Fibroblast of lung (primary cell): ENCODE data around the gene GABRG3. TPM values are rescaled to one million over a fixed set of nuclear protein-coding genes. Genes with fewer than 3 reads are reported as not detected.

ENCODE experiments used
- DNase-seq, 2 donors: peaks; one replicate each; pipeline versions ENCODE4 v3.0.0 to v3.0.0-alpha.2; 2010; ENCODE audit warnings: low read depth in 2 of 2
- H2AFZ ChIP-seq: 2 replicates; pipeline ENCODE4 v1.5.1; 2012; ENCODE audit warnings: low read length, control low read depth, inconsistent platforms
- H3K27ac ChIP-seq: 2 replicates; pipeline ENCODE4 v1.5.1; 2011; ENCODE audit warnings: low read length, control low read depth; ENCODE audit not compliant: insufficient read depth
- H3K27me3 ChIP-seq: 2 replicates; pipeline ENCODE4 v1.5.1; 2011; ENCODE audit warnings: mild to moderate bottlenecking, low read length; ENCODE audit not compliant: control insufficient read depth, insufficient read depth
- H3K36me3 ChIP-seq: 2 replicates; pipeline ENCODE4 v1.5.1; 2011; ENCODE audit warnings: low read length; ENCODE audit not compliant: control insufficient read depth, insufficient read depth
- H3K4me1 ChIP-seq: 2 replicates; pipeline ENCODE4 v1.5.1; 2011; ENCODE audit warnings: low read length; ENCODE audit not compliant: control insufficient read depth, insufficient read depth; ENCODE audit errors: extremely low read depth
- H3K4me2 ChIP-seq: 2 replicates; pipeline ENCODE4 v1.5.1; 2011; ENCODE audit warnings: low read length, control low read depth; ENCODE audit not compliant: insufficient read depth; ENCODE audit errors: extremely low read depth
- H3K4me3 ChIP-seq, 4 experiments: fragments of 200-600 bp in 1 of 4; sonication (generic) in 1 of 4; replicated peaks in 1 of 4; 2 replicates each; pipeline ENCODE4 v1.5.1; 2011 to 2016; ENCODE audit warnings: low read length in 4 of 4, low read depth in 3 of 4, mild to moderate bottlenecking in 3 of 4, control low read depth in 2 of 4, inconsistent platforms in 1 of 4, mixed read lengths in 1 of 4; ENCODE audit not compliant: insufficient read depth in 1 of 4; ENCODE audit errors: control extremely low read depth in 1 of 4
- H3K79me2 ChIP-seq: 2 replicates; pipeline ENCODE4 v1.5.1; 2012; ENCODE audit warnings: mild to moderate bottlenecking, low read length, inconsistent platforms; ENCODE audit not compliant: control insufficient read depth, insufficient read depth
- H3K9ac ChIP-seq: 2 replicates; pipeline ENCODE4 v1.5.1; 2011; ENCODE audit warnings: mild to moderate bottlenecking, low read length, control low read depth; ENCODE audit not compliant: insufficient read depth
- H3K9me3 ChIP-seq: 2 replicates; pipeline ENCODE4 v1.5.1; 2012; ENCODE audit warnings: low read depth, low read length; ENCODE audit not compliant: control insufficient read depth, insufficient read depth
- H4K20me1 ChIP-seq: 2 replicates; pipeline ENCODE4 v1.5.1; 2011; ENCODE audit warnings: low read length; ENCODE audit not compliant: control insufficient read depth, insufficient read depth; ENCODE audit errors: extremely low read depth
- EZH2 ChIP-seq: IDR thresholded peaks from 2 replicates; pipeline ENCODE4 v1.5.1; 2012; ENCODE audit warnings: low read length, control low read depth, mild to moderate bottlenecking; ENCODE audit errors: missing control alignments
- polyA plus RNA-seq, 2 donors: library from polyadenylated mRNA; depleted of rRNA in 1 of 2; stranded (reverse) in 1 of 2; unstranded in 1 of 2; fragments of >200 nt; gene quantifications; 2 replicates each; pipeline ENCODE4 v1.2.1, GENCODE V29; 2011 to 2012; ENCODE audit warnings: missing spikeins in 1 of 2
- total RNA-seq: library from RNA; depleted of rRNA; stranded (reverse); fragments of >200 nt; gene quantifications from 2 replicates; pipeline ENCODE4 v1.2.1, GENCODE V29; 2014
- TF ChIP-seq, protein P1 (sequence below), 2 donors: IDR thresholded peaks in 1 of 2; conservative IDR thresholded peaks in 1 of 2; 1 replicate in 1 of 2; 2 replicates in 1 of 2; pipeline ENCODE4 v1.5.1; 2011 to 2012; ENCODE audit warnings: low read length in 2 of 2, control low read depth in 1 of 2, inconsistent platforms in 1 of 2, low read depth in 1 of 2, mild to moderate bottlenecking in 1 of 2

GABRG3 gene
- total and polyA plus RNA-seq, 2 donors (not counting 1 experiment from before 2014, with no cell fraction given), result not detected

DNA sequence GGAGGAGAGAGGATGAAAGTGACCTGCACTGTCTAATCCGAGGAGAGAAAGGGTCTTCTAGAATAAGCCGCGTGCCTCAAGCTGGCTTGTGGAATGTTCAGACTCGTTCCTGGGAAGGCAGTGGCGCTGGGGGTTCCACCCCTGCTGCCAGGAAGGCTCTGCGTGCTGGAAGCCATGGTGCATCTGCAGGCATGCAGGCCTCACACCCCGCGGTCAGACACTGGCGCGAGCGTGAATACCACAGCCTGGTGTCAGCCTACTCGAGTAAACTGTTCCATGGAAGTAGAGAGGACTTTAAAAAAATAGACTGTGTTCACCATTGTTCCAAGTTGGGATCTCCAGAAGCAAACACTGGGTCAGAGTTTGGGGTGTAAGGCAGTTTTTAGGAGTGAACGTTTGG is 25.9 kb upstream of the GABRG3 start:
- Histone ChIP-seq H3K4me2 (no peak overlapping the region), H3K27ac (no peak overlapping the region), H3K79me2 (no peaks in the 10 kb centered on the region), H3K27me3 (no peaks in the 10 kb centered on the region), H3K4me1 (no peaks in the 10 kb centered on the region), H2AFZ (no peak overlapping the region), H3K36me3 (no peaks in the 10 kb centered on the region), H3K9me3 (no peaks in the 10 kb centered on the region), H3K9ac (no peak overlapping the region), H4K20me1 (no peaks in the 10 kb centered on the region), H3K4me3 (no peak overlapping the region)
- TF ChIP-seq, protein P1, sequence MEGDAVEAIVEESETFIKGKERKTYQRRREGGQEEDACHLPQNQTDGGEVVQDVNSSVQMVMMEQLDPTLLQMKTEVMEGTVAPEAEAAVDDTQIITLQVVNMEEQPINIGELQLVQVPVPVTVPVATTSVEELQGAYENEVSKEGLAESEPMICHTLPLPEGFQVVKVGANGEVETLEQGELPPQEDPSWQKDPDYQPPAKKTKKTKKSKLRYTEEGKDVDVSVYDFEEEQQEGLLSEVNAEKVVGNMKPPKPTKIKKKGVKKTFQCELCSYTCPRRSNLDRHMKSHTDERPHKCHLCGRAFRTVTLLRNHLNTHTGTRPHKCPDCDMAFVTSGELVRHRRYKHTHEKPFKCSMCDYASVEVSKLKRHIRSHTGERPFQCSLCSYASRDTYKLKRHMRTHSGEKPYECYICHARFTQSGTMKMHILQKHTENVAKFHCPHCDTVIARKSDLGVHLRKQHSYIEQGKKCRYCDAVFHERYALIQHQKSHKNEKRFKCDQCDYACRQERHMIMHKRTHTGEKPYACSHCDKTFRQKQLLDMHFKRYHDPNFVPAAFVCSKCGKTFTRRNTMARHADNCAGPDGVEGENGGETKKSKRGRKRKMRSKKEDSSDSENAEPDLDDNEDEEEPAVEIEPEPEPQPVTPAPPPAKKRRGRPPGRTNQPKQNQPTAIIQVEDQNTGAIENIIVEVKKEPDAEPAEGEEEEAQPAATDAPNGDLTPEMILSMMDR (conservative IDR thresholded peaks at IDR 0.05 in 1 of 2, IDR thresholded peaks at IDR 0.05 in 1 of 2; ENCODE audit: low read depth in 1 of 2, low read length in 2 of 2), result no peak
- TF ChIP-seq EZH2, result no peak
- DNase-seq, result peak in 1 of 2 donors; percentile 1

DNA sequence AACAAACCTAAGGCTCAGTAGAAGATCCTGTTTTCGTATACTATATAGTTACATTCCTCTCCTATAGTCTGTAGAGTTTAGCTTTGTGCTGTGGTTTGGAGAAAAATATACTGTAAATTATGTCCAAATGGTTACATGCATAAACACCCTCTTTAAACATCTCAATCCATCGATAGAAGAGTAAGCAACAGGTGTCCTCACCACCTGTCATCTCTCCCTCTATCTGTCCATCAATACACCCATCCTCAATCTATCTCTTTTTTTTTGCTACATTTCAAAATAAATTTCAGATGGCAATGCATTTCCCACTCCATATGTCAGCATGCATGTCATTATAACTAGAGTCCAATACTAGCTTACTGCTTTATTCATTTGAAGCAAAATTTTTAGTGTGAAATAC is 21.0 kb upstream of the GABRG3 start:
- Histone ChIP-seq H2AFZ (no peak overlapping the region), H3K36me3 (no peaks in the 10 kb centered on the region), H3K27me3 (no peaks in the 10 kb centered on the region), H3K79me2 (no peaks in the 10 kb centered on the region), H3K4me3 (no peak overlapping the region), H4K20me1 (no peaks in the 10 kb centered on the region), H3K27ac (no peak overlapping the region), H3K9me3 (no peaks in the 10 kb centered on the region), H3K4me2 (no peak overlapping the region), H3K9ac (no peak overlapping the region), H3K4me1 (no peaks in the 10 kb centered on the region)
- no peak for DNase-seq
- TF ChIP-seq EZH2, result no peak
- TF ChIP-seq, protein P1 (conservative IDR thresholded peaks at IDR 0.05 in 1 of 2, IDR thresholded peaks at IDR 0.05 in 1 of 2; ENCODE audit: low read depth in 1 of 2, low read length in 2 of 2), result no peak

DNA sequence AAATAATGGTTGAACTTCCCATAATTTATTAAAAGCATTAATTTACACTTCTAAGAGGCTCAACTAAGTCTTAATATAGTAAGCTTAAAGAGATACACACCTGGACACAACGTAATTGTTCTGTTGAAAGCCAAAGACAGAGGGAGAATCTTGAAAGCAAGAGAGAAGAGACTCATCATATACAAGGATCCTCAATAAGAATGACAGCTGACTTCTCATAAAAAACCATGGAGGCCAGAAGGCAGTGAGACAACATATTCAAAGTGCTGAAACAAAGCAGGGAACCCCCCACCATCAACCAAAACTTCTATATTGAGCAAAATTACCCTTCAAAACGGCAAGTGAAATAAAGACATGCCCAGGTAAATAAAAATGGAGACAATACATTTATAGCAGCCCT is 16.6 kb upstream of the GABRG3 start:
- no peak for DNase-seq
- H3K27ac ChIP-seq, result no peak overlapping the region
- TF ChIP-seq, protein P1 (conservative IDR thresholded peaks at IDR 0.05 in 1 of 2, IDR thresholded peaks at IDR 0.05 in 1 of 2; ENCODE audit: low read depth in 1 of 2, low read length in 2 of 2), result no peak
- no peak for TF ChIP-seq EZH2
- no peak overlapping the region for H2AFZ ChIP-seq
- no peaks in the 10 kb centered on the region for H4K20me1 ChIP-seq
- H3K79me2 ChIP-seq, result no peaks in the 10 kb centered on the region
- H3K27me3 ChIP-seq, result no peaks in the 10 kb centered on the region
- no peaks in the 10 kb centered on the region for H3K9me3 ChIP-seq
- no peaks in the 10 kb centered on the region for H3K4me1 ChIP-seq
- no peak overlapping the region for H3K4me3 ChIP-seq
- no peak overlapping the region for H3K9ac ChIP-seq
- H3K4me2 ChIP-seq, result no peak overlapping the region
- no peaks in the 10 kb centered on the region for H3K36me3 ChIP-seq
